Activated CD4-positive, alpha-beta T cell treated with anti-CD3 and anti-CD28 coated beads, Interleukin-2, amount 10 ng/mL, durations not matched to agents 24 days and 14 days (primary cell): ENCODE measurements around the gene ABCA4. TPM values are rescaled to one million over a fixed set of nuclear protein-coding genes. Genes with fewer than 3 reads are reported as not detected.

Experiments
- DNase-seq: peaks from one replicate; pipeline ENCODE4 v3.0.0; 2022
- H3K27ac Mint-ChIP-seq: one replicate; pipeline ENCODE4 v1.8.0; 2022; ENCODE audit warnings: mild to moderate bottlenecking, mixed read lengths
- H3K27me3 Mint-ChIP-seq: one replicate; pipeline ENCODE4 v1.8.0; 2022; ENCODE audit warnings: mixed read lengths
- H3K36me3 Mint-ChIP-seq: one replicate; pipeline ENCODE4 v1.8.0; 2022; ENCODE audit warnings: low read depth, mild to moderate bottlenecking, mixed read lengths
- H3K4me1 Mint-ChIP-seq: one replicate; pipeline ENCODE4 v1.8.0; 2021; ENCODE audit warnings: mixed read lengths
- H3K4me3 Mint-ChIP-seq: one replicate; pipeline ENCODE4 v1.8.0; 2022; ENCODE audit warnings: mild to moderate bottlenecking, moderate library complexity, mixed read lengths
- H3K9me3 Mint-ChIP-seq: one replicate; pipeline ENCODE4 v1.8.0; 2021; ENCODE audit warnings: mixed read lengths
- intact Hi-C: fragments of 100-400 bp; cut with micrococcal nuclease; formaldehyde crosslinking; loops from one replicate; pipeline ENCODE4 v1.15.1; 2023
- total RNA-seq: library from RNA; stranded (reverse); gene quantifications from 2 replicates; pipeline ENCODE4 v1.2.3, GENCODE V29; 2022

ABCA4 gene
- total RNA-seq, 1 donor from 2014 or later: 0.12 TPM

- no peaks in the 10 kb centered on the region for H3K36me3 Mint-ChIP-seq
- H3K27me3 Mint-ChIP-seq: peaks cover 9% of the 10 kb centered on the region
- no peak for DNase-seq
- no peaks in the 10 kb centered on the region for H3K9me3 Mint-ChIP-seq
- intact Hi-C loops: no loop called here
- no peak overlapping the region for H3K27ac Mint-ChIP-seq
- peaks cover 9% of the 10 kb centered on the region for H3K4me1 Mint-ChIP-seq
- H3K4me3 Mint-ChIP-seq: no peak overlapping the region
These were observed 49.0 kb downstream of the ABCA4 start for GRCh38 chr1:94071976-94072375.

- peaks cover 9% of the 10 kb centered on the region for H3K4me1 Mint-ChIP-seq
- H3K9me3 Mint-ChIP-seq: no peaks in the 10 kb centered on the region
- DNase-seq: no peak
- no peaks in the 10 kb centered on the region for H3K36me3 Mint-ChIP-seq
- intact Hi-C loops: no loop called here
- no peak overlapping the region for H3K4me3 Mint-ChIP-seq
- H3K27me3 Mint-ChIP-seq: peaks cover 8% of the 10 kb centered on the region
- H3K27ac Mint-ChIP-seq: no peak overlapping the region
These were observed 49.6 kb downstream of the ABCA4 start for GRCh38 chr1:94071391-94071790.

GRCh38 chr1:94070865-94071264 lies 50.1 kb downstream of the ABCA4 start:
- H3K9me3 Mint-ChIP-seq: no peaks in the 10 kb centered on the region
- intact Hi-C loops: no loop called here
- H3K27me3 Mint-ChIP-seq: peaks cover 8% of the 10 kb centered on the region
- H3K4me3 Mint-ChIP-seq: no peak overlapping the region
- H3K4me1 Mint-ChIP-seq: peaks cover 9% of the 10 kb centered on the region
- H3K27ac Mint-ChIP-seq: no peak overlapping the region
- DNase-seq: no peak
- no peaks in the 10 kb centered on the region for H3K36me3 Mint-ChIP-seq

- H3K27me3 Mint-ChIP-seq: peaks cover 8% of the 10 kb centered on the region
- H3K4me3 Mint-ChIP-seq: no peak overlapping the region
- no peaks in the 10 kb centered on the region for H3K36me3 Mint-ChIP-seq
- DNase-seq: no peak
- H3K9me3 Mint-ChIP-seq: no peaks in the 10 kb centered on the region
- intact Hi-C loops: loop anchor here (10.0 kb wide), 1 partner anchor 265 kb away; no protein-coding TSS in a partner anchor
- H3K27ac Mint-ChIP-seq: no peak overlapping the region
- H3K4me1 Mint-ChIP-seq: peaks cover 9% of the 10 kb centered on the region
These were observed 51.0 kb downstream of the ABCA4 start for GRCh38 chr1:94069919-94070285.

- Mint-ChIP-seq H3K27me3 (peaks cover 8% of the 10 kb centered on the region), H3K36me3 (no peaks in the 10 kb centered on the region), H3K4me3 (no peak overlapping the region), H3K4me1 (peaks cover 9% of the 10 kb centered on the region), H3K27ac (no peak overlapping the region), H3K9me3 (no peaks in the 10 kb centered on the region)
- intact Hi-C loops: loop anchor here (10.0 kb wide), 1 partner anchor 266 kb away; no protein-coding TSS in a partner anchor
- no peak for DNase-seq
These were observed 51.7 kb downstream of the ABCA4 start for GRCh38 chr1:94068999-94069918.

- H3K27me3 Mint-ChIP-seq: peaks cover 11% of the 10 kb centered on the region
- no peak overlapping the region for H3K4me3 Mint-ChIP-seq
- no peaks in the 10 kb centered on the region for H3K9me3 Mint-ChIP-seq
- intact Hi-C loops: loop anchor here (10.0 kb wide), 1 partner anchor 266 kb away; no protein-coding TSS in a partner anchor
- no peak for DNase-seq
- H3K27ac Mint-ChIP-seq: no peak overlapping the region
- H3K36me3 Mint-ChIP-seq: no peaks in the 10 kb centered on the region
- peaks cover 9% of the 10 kb centered on the region for H3K4me1 Mint-ChIP-seq
These were observed 52.6 kb downstream of the ABCA4 start for GRCh38 chr1:94068096-94068998.

- Mint-ChIP-seq H3K4me1 (peaks cover 3% of the 10 kb centered on the region), H3K27me3 (peaks cover 13% of the 10 kb centered on the region), H3K27ac (no peak overlapping the region), H3K9me3 (no peaks in the 10 kb centered on the region), H3K36me3 (no peaks in the 10 kb centered on the region), H3K4me3 (no peak overlapping the region)
- DNase-seq: no peak
- intact Hi-C loops: loop anchor here (10.0 kb wide), 1 partner anchor 268 kb away; no protein-coding TSS in a partner anchor
These were observed 53.8 kb downstream of the ABCA4 start for GRCh38 chr1:94067196-94067595.

- intact Hi-C loops: loop anchor here (5.0 to 10.0 kb wide), 2 partner anchors 271 to 744 kb away; no protein-coding TSS in a partner anchor
- no peaks in the 10 kb centered on the region for H3K9me3 Mint-ChIP-seq
- no peaks in the 10 kb centered on the region for H3K36me3 Mint-ChIP-seq
- no peak overlapping the region for H3K27ac Mint-ChIP-seq
- peaks cover 18% of the 10 kb centered on the region for H3K27me3 Mint-ChIP-seq
- H3K4me1 Mint-ChIP-seq: no peaks in the 10 kb centered on the region
- H3K4me3 Mint-ChIP-seq: no peak overlapping the region
- DNase-seq: no peak
These were observed 57.6 kb downstream of the ABCA4 start for GRCh38 chr1:94063379-94063778.

GRCh38 chr1:94061513-94062443 lies 59.2 kb downstream of the ABCA4 start:
- H3K4me1 Mint-ChIP-seq: no peaks in the 10 kb centered on the region
- no peak overlapping the region for H3K4me3 Mint-ChIP-seq
- peak; percentile 76 for DNase-seq
- H3K9me3 Mint-ChIP-seq: no peaks in the 10 kb centered on the region
- no peak overlapping the region for H3K27ac Mint-ChIP-seq
- intact Hi-C loops: loop anchor here (1.0 to 10.0 kb wide), 3 partner anchors 273 to 746 kb away; no protein-coding TSS in a partner anchor
- H3K36me3 Mint-ChIP-seq: no peaks in the 10 kb centered on the region
- H3K27me3 Mint-ChIP-seq: peaks cover 22% of the 10 kb centered on the region

- H3K4me3 Mint-ChIP-seq: no peak overlapping the region
- H3K27me3 Mint-ChIP-seq: peaks cover 23% of the 10 kb centered on the region
- H3K36me3 Mint-ChIP-seq: no peaks in the 10 kb centered on the region
- H3K4me1 Mint-ChIP-seq: no peaks in the 10 kb centered on the region
- no peak overlapping the region for H3K27ac Mint-ChIP-seq
- H3K9me3 Mint-ChIP-seq: no peaks in the 10 kb centered on the region
- intact Hi-C loops: loop anchor here (1.0 to 10.0 kb wide), 3 partner anchors 274 to 747 kb away; no protein-coding TSS in a partner anchor
- DNase-seq: no peak
These were observed 60.2 kb downstream of the ABCA4 start for GRCh38 chr1:94060720-94061119.

- intact Hi-C loops: no loop called here
- no peaks in the 10 kb centered on the region for H3K4me1 Mint-ChIP-seq
- no peaks in the 10 kb centered on the region for H3K9me3 Mint-ChIP-seq
- no peak overlapping the region for H3K4me3 Mint-ChIP-seq
- DNase-seq: no peak
- H3K27me3 Mint-ChIP-seq: peaks cover 31% of the 10 kb centered on the region
- no peaks in the 10 kb centered on the region for H3K36me3 Mint-ChIP-seq
- no peak overlapping the region for H3K27ac Mint-ChIP-seq
These were observed 62.2 kb downstream of the ABCA4 start for GRCh38 chr1:94058766-94059165.

GRCh38 chr1:94056996-94057395 lies 64.0 kb downstream of the ABCA4 start:
- no peaks in the 10 kb centered on the region for H3K36me3 Mint-ChIP-seq

GRCh38 chr1:94056171-94056570 lies 64.8 kb downstream of the ABCA4 start:
- no peaks in the 10 kb centered on the region for H3K9me3 Mint-ChIP-seq
- H3K4me1 Mint-ChIP-seq: no peaks in the 10 kb centered on the region
- no peak overlapping the region for H3K4me3 Mint-ChIP-seq
- H3K27me3 Mint-ChIP-seq: peaks cover 31% of the 10 kb centered on the region
- no peaks in the 10 kb centered on the region for H3K36me3 Mint-ChIP-seq
- intact Hi-C loops: no loop called here
- no peak for DNase-seq
- no peak overlapping the region for H3K27ac Mint-ChIP-seq

More at GRCh38 chr1:94056996-94057395, 64.0 kb downstream of the ABCA4 start:
- intact Hi-C loops: no loop called here
- Mint-ChIP-seq H3K27me3 (peaks cover 28% of the 10 kb centered on the region), H3K4me3 (no peak overlapping the region), H3K9me3 (no peaks in the 10 kb centered on the region), H3K4me1 (no peaks in the 10 kb centered on the region), H3K27ac (no peak overlapping the region)
- no peak for DNase-seq
